K562 (cell line): ENCODE data around the gene CCDC71L. TPM values are rescaled to one million over a fixed set of nuclear protein-coding genes. Genes with fewer than 3 reads are reported as not detected.

Experiments
- DPF2 ChIP-seq: fragments of 450-650 bp; IDR thresholded peaks from 2 replicates; pipeline ENCODE4 v1.6.1; 2016
- EP400 ChIP-seq: fragments of 450-650 bp; IDR thresholded peaks from 2 replicates; pipeline ENCODE4 v1.6.1; 2017; ENCODE audit warnings: antibody characterized with exemption, mild to moderate bottlenecking, moderate library complexity
- HSF4 ChIP-seq: fragments of 250-450 bp; sonication (Bioruptor Pico); IDR thresholded peaks from 2 replicates; pipeline ENCODE4 v2.1.2; 2022; ENCODE audit warnings: mild to moderate bottlenecking, moderate library complexity, borderline replicate concordance
- MLLT1 ChIP-seq, 2 experiments: fragments of 450-650 bp; IDR thresholded peaks; 2 replicates each; pipeline ENCODE4 v1.6.1; 2016
- PHF21A ChIP-seq: fragments of 450-650 bp; IDR thresholded peaks from 2 replicates; pipeline ENCODE4 v1.6.1; 2017; ENCODE audit warnings: low read depth, borderline replicate concordance
- POLR2B ChIP-seq: fragments of 450-650 bp; IDR thresholded peaks from 2 replicates; pipeline ENCODE4 v1.6.1; 2018; ENCODE audit warnings: low read depth; ENCODE audit not compliant: partially characterized antibody
- TAL1 ChIP-seq: fragments of 450-650 bp; IDR thresholded peaks from 2 replicates; pipeline ENCODE4 v1.6.1; 2016; ENCODE audit warnings: mild to moderate bottlenecking
- THRAP3 ChIP-seq: fragments of 450-650 bp; IDR thresholded peaks from 2 replicates; pipeline ENCODE4 v1.6.1; 2016; ENCODE audit warnings: mild to moderate bottlenecking, inconsistent platforms, borderline replicate concordance
- XRCC3 ChIP-seq: fragments of 450-650 bp; IDR thresholded peaks from 2 replicates; pipeline ENCODE4 v1.6.1; 2017; ENCODE audit warnings: mild to moderate bottlenecking, moderate library complexity
- ZNF165 ChIP-seq: fragments of 250-450 bp; sonication (Bioruptor Pico); IDR thresholded peaks from 2 replicates; pipeline ENCODE4 v1.4.0; 2020; ENCODE audit warnings: borderline replicate concordance
- ZNF318 ChIP-seq, 2 experiments: fragments of 450-650 bp; IDR thresholded peaks; 2 replicates each; pipeline ENCODE4 v1.6.1; 2016; ENCODE audit warnings: mild to moderate bottlenecking in 2 of 2, borderline replicate concordance in 1 of 2, low read depth in 1 of 2, moderate library complexity in 1 of 2
- ZNF511 ChIP-seq: sonication (generic); formaldehyde crosslinking; IDR thresholded peaks from 2 replicates; pipeline ENCODE4 v1.8.0; 2022; ENCODE audit warnings: mild to moderate bottlenecking, missing genetic modification reagents
- polyA plus RNA-seq, 8 experiments: library from polyadenylated mRNA; depleted of rRNA in 4 of 8; stranded (reverse) in 5 of 8; unstranded in 3 of 8; fragments of >200 nt; fragmentation: Nextera tagmentation in 2 of 8; fragmentation: Illumina TruSeq in 1 of 8; extraction: Ambion mirVana in 2 of 8; extraction: Trizol in 1 of 8; gene quantifications; 2 replicates each; pipeline versions ENCODE4 v1.2.1 to v1.2.3, GENCODE V29; 2011 to 2014; ENCODE audit warnings: inconsistent platforms in 1 of 8, missing spikeins in 1 of 8
- total RNA-seq, 7 experiments: library from RNA; depleted of rRNA in 6 of 7; stranded (reverse); fragments of >200 nt in 6 of 7; fragmentation: Illumina TruSeq in 2 of 7; extraction: Trizol in 2 of 7; gene quantifications; 2 replicates each; pipeline versions ENCODE4 v1.2.1 to v1.2.3, GENCODE V29; 2011 to 2021; ENCODE audit warnings: low replicate concordance in 1 of 7
- TF ChIP-seq, protein P1 (sequence below): fragments of 450-650 bp; IDR thresholded peaks from 2 replicates; pipeline ENCODE4 v1.6.1; 2016; ENCODE audit warnings: borderline replicate concordance

Gene CCDC71L
- total and polyA plus RNA-seq, 9 of the 15 experiments (the other 6 are each of a cell fraction or from before 2014, with no cell fraction given) = 5.7 to 108 (median 25.4) TPM

GRCh38 chr7:106615808-106616707, 44.9 kb downstream of the CCDC71L start (continued):
- TF ChIP-seq ZNF318 (IDR thresholded peaks at IDR 0.05; ENCODE audit: borderline replicate concordance in 1 of 2, low read depth in 1 of 2) = no peak
- TF ChIP-seq TAL1 = peak; percentile 33; the same call in 1 of the 2 replicates
- TF ChIP-seq, protein P1, sequence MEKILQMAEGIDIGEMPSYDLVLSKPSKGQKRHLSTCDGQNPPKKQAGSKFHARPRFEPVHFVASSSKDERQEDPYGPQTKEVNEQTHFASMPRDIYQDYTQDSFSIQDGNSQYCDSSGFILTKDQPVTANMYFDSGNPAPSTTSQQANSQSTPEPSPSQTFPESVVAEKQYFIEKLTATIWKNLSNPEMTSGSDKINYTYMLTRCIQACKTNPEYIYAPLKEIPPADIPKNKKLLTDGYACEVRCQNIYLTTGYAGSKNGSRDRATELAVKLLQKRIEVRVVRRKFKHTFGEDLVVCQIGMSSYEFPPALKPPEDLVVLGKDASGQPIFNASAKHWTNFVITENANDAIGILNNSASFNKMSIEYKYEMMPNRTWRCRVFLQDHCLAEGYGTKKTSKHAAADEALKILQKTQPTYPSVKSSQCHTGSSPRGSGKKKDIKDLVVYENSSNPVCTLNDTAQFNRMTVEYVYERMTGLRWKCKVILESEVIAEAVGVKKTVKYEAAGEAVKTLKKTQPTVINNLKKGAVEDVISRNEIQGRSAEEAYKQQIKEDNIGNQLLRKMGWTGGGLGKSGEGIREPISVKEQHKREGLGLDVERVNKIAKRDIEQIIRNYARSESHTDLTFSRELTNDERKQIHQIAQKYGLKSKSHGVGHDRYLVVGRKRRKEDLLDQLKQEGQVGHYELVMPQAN = peak; percentile 57; the same call in 1 of the 2 replicates
- no peak for TF ChIP-seq HSF4 (CRISPR knock-in tag)
- TF ChIP-seq XRCC3 = no peak
- TF ChIP-seq POLR2B = no peak
- peak; percentile 63 to 87; a peak in 3 of 4 replicates for TF ChIP-seq MLLT1 (IDR thresholded peaks at IDR 0.05)
- peak; percentile 68 for TF ChIP-seq DPF2
- 0 out of 2 replicates have a peak, but pooled peaks have one; percentile 17 for TF ChIP-seq EP400
- no peak for TF ChIP-seq ZNF511 (CRISPR knock-in tag)
- no peak for TF ChIP-seq ZNF165 (CRISPR knock-in tag)
- TF ChIP-seq THRAP3 = peak; percentile 41; the same call in 1 of the 2 replicates
- TF ChIP-seq PHF21A = no peak; the same call in 1 of the 2 replicates
